ENCODE results near the gene MAPK8.

Gene MAPK8

GRCh38 chr10:48480397-48481374 lies 174.2 kb downstream of the MAPK8 start:
- DNase-seq = peak; percentile 51

- no peak for DNase-seq
Measured at GRCh38 chr10:48481385-48481784, 174.9 kb downstream of the MAPK8 start.

GRCh38 chr10:48482207-48482606 lies 175.7 kb downstream of the MAPK8 start:
- no peak for DNase-seq

GRCh38 chr10:48484911-48485310 lies 178.4 kb downstream of the MAPK8 start:
- DNase-seq = no peak

DNA sequence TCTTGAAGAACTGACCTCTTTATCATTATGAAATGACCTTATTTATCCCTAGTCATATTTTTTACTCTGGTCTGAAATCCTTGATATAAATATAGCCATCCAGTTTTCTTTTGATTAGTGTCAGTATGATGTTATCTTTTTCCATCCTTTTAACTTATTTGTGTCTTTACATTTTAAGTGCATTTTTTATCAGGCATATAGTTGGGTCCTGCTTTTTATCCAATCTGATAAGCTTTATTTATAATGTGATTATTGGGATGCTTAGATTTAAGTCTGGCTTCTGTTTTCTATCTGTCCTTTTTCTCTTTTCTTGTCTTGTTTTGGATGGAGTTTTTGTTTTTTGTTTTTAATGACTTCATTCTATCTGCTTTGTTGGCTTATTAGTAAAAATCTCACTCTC lies 179.2 kb downstream of the MAPK8 start:
- DNase-seq = no peak

- DNase-seq = no peak
Measured at GRCh38 chr10:48487244-48487643, 180.8 kb downstream of the MAPK8 start.
